ENCODE data around the gene CLDN15. TPM values are rescaled to one million over a fixed set of nuclear protein-coding genes. Genes with fewer than 3 reads are reported as not detected.

CLDN15 gene
- total RNA-seq, 2 experiments from 2014 or later: 17.8 to 31.9 TPM

DNA sequence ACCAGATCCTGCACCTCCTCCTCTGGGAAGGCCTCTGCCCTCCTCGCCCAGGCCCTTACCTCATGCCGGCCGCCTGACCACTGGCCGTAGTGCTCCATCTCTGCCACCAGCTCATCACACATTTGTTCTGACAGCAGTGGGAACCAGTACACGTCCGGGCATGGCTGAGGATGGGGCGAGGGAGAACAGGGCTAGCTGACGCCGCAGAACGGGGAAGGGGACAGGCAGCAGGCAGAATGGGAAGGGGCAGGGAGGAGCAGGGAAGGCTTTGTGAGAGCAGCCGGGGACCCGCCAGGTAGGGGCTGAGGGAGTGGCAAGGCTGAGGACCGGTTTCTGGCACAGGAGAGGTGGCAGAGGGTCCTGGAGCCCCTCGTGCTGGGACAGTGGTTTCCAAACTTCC is 28.8 kb downstream of the CLDN15 start:
- Histone ChIP-seq H3K36me3 (ENCODE audit: insufficient read depth, low read length) (no peaks in the 10 kb centered on the region), H3K79me2 (ENCODE audit: insufficient read depth, low read depth, low read length) (no peaks in the 10 kb centered on the region), H3K9me2 (ENCODE audit: insufficient read depth, low read length) (no peaks in the 10 kb centered on the region), H2AFZ (ENCODE audit: low read length) (no peak overlapping the region), H3K4me1 (ENCODE audit: insufficient read depth, low read length, poor library complexity, severe bottlenecking) (no peaks in the 10 kb centered on the region), H3K9me3 (ENCODE audit: low read length) (no peaks in the 10 kb centered on the region), H3K4me2 (ENCODE audit: low read length) (no peak overlapping the region), H4K20me1 (ENCODE audit: insufficient read depth, low read length) (no peaks in the 10 kb centered on the region), H3K4me3 (ENCODE audit: low read depth, low read length, poor library complexity, severe bottlenecking) (no peak overlapping the region), H3K27ac (ENCODE audit: low read depth, low read length, poor library complexity, severe bottlenecking) (no peak overlapping the region)
- no peak for DNase-seq (ENCODE audit: low spot score)
- CTCF ChIA-PET (ENCODE audit: unreplicated experiment): no interaction called here
- intact Hi-C loops (cut with micrococcal nuclease; ENCODE audit: unreplicated experiment): no loop called here
- TF ChIP-seq, protein P1, sequence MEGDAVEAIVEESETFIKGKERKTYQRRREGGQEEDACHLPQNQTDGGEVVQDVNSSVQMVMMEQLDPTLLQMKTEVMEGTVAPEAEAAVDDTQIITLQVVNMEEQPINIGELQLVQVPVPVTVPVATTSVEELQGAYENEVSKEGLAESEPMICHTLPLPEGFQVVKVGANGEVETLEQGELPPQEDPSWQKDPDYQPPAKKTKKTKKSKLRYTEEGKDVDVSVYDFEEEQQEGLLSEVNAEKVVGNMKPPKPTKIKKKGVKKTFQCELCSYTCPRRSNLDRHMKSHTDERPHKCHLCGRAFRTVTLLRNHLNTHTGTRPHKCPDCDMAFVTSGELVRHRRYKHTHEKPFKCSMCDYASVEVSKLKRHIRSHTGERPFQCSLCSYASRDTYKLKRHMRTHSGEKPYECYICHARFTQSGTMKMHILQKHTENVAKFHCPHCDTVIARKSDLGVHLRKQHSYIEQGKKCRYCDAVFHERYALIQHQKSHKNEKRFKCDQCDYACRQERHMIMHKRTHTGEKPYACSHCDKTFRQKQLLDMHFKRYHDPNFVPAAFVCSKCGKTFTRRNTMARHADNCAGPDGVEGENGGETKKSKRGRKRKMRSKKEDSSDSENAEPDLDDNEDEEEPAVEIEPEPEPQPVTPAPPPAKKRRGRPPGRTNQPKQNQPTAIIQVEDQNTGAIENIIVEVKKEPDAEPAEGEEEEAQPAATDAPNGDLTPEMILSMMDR (conservative IDR thresholded peaks at IDR 0.05; ENCODE audit: low read length): no peak
- TF ChIP-seq EZH2phosphoT487 (IDR thresholded peaks at IDR 0.05; ENCODE audit: borderline replicate concordance, low read depth, low read length): no peak
- POLR2A ChIA-PET: no interaction called here
- BruUV-seq (replicated peaks): no TSS peak

DNA sequence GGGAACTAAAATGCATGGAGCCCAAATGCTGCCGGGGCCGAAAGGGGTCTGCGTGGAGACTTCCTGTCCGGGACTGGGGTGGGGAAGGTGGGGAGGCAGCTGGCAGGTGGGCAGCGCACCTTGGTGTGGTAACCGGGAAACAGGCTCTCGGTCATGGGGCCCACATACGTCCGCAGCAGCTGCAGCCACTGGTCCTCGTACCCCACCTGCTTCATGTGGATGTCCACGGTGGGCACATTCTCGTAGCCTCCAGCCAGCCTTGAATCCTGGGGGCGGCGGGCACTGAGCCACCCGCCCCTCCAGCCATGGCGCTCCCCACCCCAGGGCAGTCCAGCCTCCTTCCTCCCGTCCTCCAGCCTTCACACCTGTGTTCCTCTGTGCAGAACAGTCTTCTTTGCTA is 30.1 kb downstream of the CLDN15 start:
- no peak for TF ChIP-seq EZH2phosphoT487 (IDR thresholded peaks at IDR 0.05; ENCODE audit: borderline replicate concordance, low read depth, low read length)
- TF ChIP-seq, protein P1 (conservative IDR thresholded peaks at IDR 0.05; ENCODE audit: low read length): no peak
- Histone ChIP-seq H4K20me1 (ENCODE audit: insufficient read depth, low read length) (no peaks in the 10 kb centered on the region), H3K9me2 (ENCODE audit: insufficient read depth, low read length) (no peaks in the 10 kb centered on the region), H3K79me2 (ENCODE audit: insufficient read depth, low read depth, low read length) (no peaks in the 10 kb centered on the region), H2AFZ (ENCODE audit: low read length) (no peak overlapping the region), H3K9me3 (ENCODE audit: low read length) (no peaks in the 10 kb centered on the region), H3K4me1 (ENCODE audit: insufficient read depth, low read length, poor library complexity, severe bottlenecking) (peaks cover 5% of the 10 kb centered on the region), H3K4me2 (ENCODE audit: low read length) (no peak overlapping the region), H3K27ac (ENCODE audit: low read depth, low read length, poor library complexity, severe bottlenecking) (no peak overlapping the region), H3K4me3 (ENCODE audit: low read depth, low read length, poor library complexity, severe bottlenecking) (no peak overlapping the region), H3K36me3 (ENCODE audit: insufficient read depth, low read length) (no peaks in the 10 kb centered on the region)
- DNase-seq (ENCODE audit: low spot score): no peak
- intact Hi-C loops (cut with micrococcal nuclease; ENCODE audit: unreplicated experiment): no loop called here
- POLR2A ChIA-PET: interaction anchor here (0.9 kb wide), 1 partner anchor 519 kb away, joined by 3 read pairs; no protein-coding TSS in a partner anchor
- CTCF ChIA-PET (ENCODE audit: unreplicated experiment): no interaction called here
- no TSS peak for BruUV-seq (replicated peaks)

DNA sequence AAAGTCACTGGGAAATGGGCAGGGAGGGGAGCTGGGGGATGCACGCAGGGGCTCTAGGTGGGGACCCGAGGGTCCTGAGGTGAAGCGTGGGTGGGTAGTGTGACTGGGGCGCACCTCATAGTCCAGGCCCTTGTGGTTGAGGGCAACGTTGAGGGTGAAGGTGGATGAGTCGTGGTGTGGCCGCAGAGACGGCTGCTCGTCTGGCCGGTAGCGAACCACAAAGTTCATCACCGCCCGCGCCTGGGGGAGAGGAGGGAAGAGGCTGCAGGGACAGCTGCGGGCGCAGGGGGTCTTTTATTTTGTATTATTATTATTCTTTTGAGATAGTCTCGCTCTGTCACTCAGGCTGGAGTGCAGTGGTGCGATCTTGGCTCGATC is 30.9 kb downstream of the CLDN15 start:
- Histone ChIP-seq H3K4me2 (ENCODE audit: low read length) (no peak overlapping the region), H2AFZ (ENCODE audit: low read length) (no peak overlapping the region), H3K9me2 (ENCODE audit: insufficient read depth, low read length) (no peaks in the 10 kb centered on the region), H3K79me2 (ENCODE audit: insufficient read depth, low read depth, low read length) (no peaks in the 10 kb centered on the region), H3K4me1 (ENCODE audit: insufficient read depth, low read length, poor library complexity, severe bottlenecking) (peaks cover 5% of the 10 kb centered on the region), H3K9me3 (ENCODE audit: low read length) (no peaks in the 10 kb centered on the region), H4K20me1 (ENCODE audit: insufficient read depth, low read length) (no peaks in the 10 kb centered on the region), H3K27ac (ENCODE audit: low read depth, low read length, poor library complexity, severe bottlenecking) (no peak overlapping the region), H3K36me3 (ENCODE audit: insufficient read depth, low read length) (no peaks in the 10 kb centered on the region), H3K4me3 (ENCODE audit: low read depth, low read length, poor library complexity, severe bottlenecking) (no peak overlapping the region)
- CTCF ChIA-PET (ENCODE audit: unreplicated experiment): no interaction called here
- TF ChIP-seq, protein P1 (conservative IDR thresholded peaks at IDR 0.05; ENCODE audit: low read length): no peak
- no peak for TF ChIP-seq EZH2phosphoT487 (IDR thresholded peaks at IDR 0.05; ENCODE audit: borderline replicate concordance, low read depth, low read length)
- POLR2A ChIA-PET: no interaction called here
- no TSS peak for BruUV-seq (replicated peaks)
- no peak for DNase-seq (ENCODE audit: low spot score)
- intact Hi-C loops (cut with micrococcal nuclease; ENCODE audit: unreplicated experiment): no loop called here

Measured in OCI-LY7 (cell line).